SH-SY5Y (cell line): ENCODE data around the gene NUBP2.

Source experiments
- GATA2 ChIP-seq: IDR thresholded peaks from 2 replicates; pipeline ENCODE4 v1.6.1; 2011; ENCODE audit warnings: mild to moderate bottlenecking, low read depth, low read length
- GATA3 ChIP-seq: IDR thresholded peaks from 2 replicates; pipeline ENCODE4 v1.6.1; 2011; ENCODE audit warnings: low read depth, mild to moderate bottlenecking, low read length, moderate library complexity

The NUBP2 gene

GRCh38 chr16:1816396-1817275 is 33.9 kb downstream of the NUBP2 start:
- TF ChIP-seq GATA2 (no peak), GATA3 (no peak)

GRCh38 chr16:1817276-1817589 is 34.5 kb downstream of the NUBP2 start:
- TF ChIP-seq GATA2 (no peak), GATA3 (no peak)

- TF ChIP-seq GATA3 (no peak), GATA2 (no peak)
Observed at GRCh38 chr16:1817716-1818115, 35.0 kb downstream of the NUBP2 start.

- no peak for TF ChIP-seq GATA2
- no peak for TF ChIP-seq GATA3
Observed at GRCh38 chr16:1818204-1818872, 35.6 kb downstream of the NUBP2 start.

GRCh38 chr16:1818873-1819525 is 36.2 kb downstream of the NUBP2 start:
- TF ChIP-seq GATA3 (no peak), GATA2 (no peak)

- TF ChIP-seq GATA2 (no peak), GATA3 (no peak)
Observed at GRCh38 chr16:1819611-1820010, 36.9 kb downstream of the NUBP2 start.

- TF ChIP-seq GATA3: no peak
Observed at GRCh38 chr16:1820096-1820945, 37.6 kb downstream of the NUBP2 start.

- TF ChIP-seq GATA3: no peak
- TF ChIP-seq GATA2: no peak
Observed at GRCh38 chr16:1820946-1821290, 38.2 kb downstream of the NUBP2 start.

- TF ChIP-seq GATA3 (no peak), GATA2 (no peak)
Observed at GRCh38 chr16:1821861-1822611, 39.3 kb downstream of the NUBP2 start.

- TF ChIP-seq GATA2: no peak
- no peak for TF ChIP-seq GATA3
Observed at GRCh38 chr16:1822801-1823200, 40.0 kb downstream of the NUBP2 start.

GRCh38 chr16:1823821-1824220 is 41.1 kb downstream of the NUBP2 start:
- TF ChIP-seq GATA3 (no peak), GATA2 (no peak)

GRCh38 chr16:1825381-1825863 is 42.7 kb downstream of the NUBP2 start:
- TF ChIP-seq GATA2 (no peak), GATA3 (no peak)

- TF ChIP-seq GATA2: no peak
- TF ChIP-seq GATA3: no peak
Observed at GRCh38 chr16:1825864-1826690, 43.3 kb downstream of the NUBP2 start.
